Loucy (cell line): ENCODE results near the gene CLEC4M.

Experiments used
- EZH2phosphoT487 ChIP-seq: fragments of 200-600 bp; IDR thresholded peaks from 2 replicates; pipeline ENCODE4 v1.6.1; 2018; ENCODE audit warnings: antibody characterized with exemption, mild to moderate bottlenecking, moderate library complexity, borderline replicate concordance
- TF ChIP-seq, protein P1 (sequence below): fragments of 200-600 bp; sonication (generic); conservative IDR thresholded peaks from 2 replicates; pipeline ENCODE4 v1.5.1; 2014; ENCODE audit warnings: mild to moderate bottlenecking, antibody characterized with exemption, low read length

DNA sequence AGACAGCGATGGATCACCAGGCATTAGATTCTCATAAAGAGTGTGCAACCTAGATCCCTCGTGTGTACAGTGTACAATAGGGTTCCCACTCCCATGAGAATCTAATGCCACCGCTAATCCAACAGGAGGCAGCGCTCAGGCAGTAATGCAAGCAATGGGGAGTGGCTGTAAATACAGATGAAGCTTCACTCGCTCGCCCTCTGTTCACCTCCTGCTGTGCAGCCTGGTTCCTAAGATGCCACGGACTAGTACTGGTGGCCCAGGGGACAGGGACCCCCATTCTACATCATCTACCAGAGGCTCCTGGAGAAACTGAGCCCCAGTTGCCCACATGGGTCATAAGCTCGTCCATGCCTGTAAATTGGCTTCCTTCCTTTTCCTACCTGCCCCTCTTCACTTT is 8.0 kb downstream of the CLEC4M start:
- TF ChIP-seq EZH2phosphoT487, result no peak
- TF ChIP-seq, protein P1, sequence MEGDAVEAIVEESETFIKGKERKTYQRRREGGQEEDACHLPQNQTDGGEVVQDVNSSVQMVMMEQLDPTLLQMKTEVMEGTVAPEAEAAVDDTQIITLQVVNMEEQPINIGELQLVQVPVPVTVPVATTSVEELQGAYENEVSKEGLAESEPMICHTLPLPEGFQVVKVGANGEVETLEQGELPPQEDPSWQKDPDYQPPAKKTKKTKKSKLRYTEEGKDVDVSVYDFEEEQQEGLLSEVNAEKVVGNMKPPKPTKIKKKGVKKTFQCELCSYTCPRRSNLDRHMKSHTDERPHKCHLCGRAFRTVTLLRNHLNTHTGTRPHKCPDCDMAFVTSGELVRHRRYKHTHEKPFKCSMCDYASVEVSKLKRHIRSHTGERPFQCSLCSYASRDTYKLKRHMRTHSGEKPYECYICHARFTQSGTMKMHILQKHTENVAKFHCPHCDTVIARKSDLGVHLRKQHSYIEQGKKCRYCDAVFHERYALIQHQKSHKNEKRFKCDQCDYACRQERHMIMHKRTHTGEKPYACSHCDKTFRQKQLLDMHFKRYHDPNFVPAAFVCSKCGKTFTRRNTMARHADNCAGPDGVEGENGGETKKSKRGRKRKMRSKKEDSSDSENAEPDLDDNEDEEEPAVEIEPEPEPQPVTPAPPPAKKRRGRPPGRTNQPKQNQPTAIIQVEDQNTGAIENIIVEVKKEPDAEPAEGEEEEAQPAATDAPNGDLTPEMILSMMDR, result no peak
